Measurements from ENCODE around the gene IL10RA.
"Not testable (repeated sequence)": the region's sequence is repeated elsewhere in the genome, so short reads cannot be mapped to it uniquely, and the experiment has no call there.

IL10RA gene

DNA sequence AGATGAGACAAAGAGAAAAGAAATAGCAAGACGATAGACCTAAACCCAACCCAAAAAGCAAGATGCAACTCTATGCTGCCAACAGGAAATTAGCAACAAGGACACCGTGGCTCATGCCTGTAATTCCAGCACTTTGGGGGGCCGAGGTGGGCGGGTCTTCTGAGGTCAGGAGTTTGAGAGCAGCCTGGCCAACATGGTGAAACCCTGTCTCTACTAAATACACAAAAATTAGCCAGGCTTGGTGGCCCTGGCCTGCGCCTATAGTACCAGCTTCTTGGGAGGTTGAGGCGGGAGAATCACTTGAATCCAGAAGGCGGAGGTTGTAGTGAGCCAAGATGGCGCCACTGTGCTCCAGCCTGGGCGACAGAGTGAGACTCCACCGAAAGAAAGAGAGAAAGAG lies 24.3 kb upstream of the IL10RA start:
- no peak for DNase-seq (ENCODE audit: low read depth in 2 of 3, low spot score in 1 of 3)

- no peak for DNase-seq (ENCODE audit: low read depth in 2 of 3, low spot score in 1 of 3)
Measured at GRCh38 chr11:117962826-117963225, 23.4 kb upstream of the IL10RA start.

DNA sequence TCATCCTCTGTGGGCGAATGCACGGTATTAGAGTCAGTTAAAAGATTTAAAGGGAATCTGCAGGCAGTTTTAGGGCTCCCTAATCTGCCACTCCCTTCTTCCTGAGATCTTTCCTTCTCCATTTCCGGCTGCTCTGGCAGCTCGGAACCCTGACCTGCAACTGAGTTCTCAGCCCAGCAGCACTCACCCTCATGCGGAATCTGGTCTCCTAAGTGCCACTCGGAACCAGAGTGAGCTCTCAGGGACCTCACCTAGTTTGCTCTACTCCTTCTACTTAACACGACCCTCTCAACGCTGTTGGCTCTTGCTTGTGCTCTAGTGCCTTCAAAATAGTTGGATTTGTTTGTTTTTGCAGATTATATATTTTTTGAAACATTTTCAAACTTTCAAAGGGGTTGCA lies 19.3 kb upstream of the IL10RA start:
- DNase-seq (ENCODE audit: low read depth in 2 of 3, low spot score in 1 of 3) = no peak

GRCh38 chr11:117969160-117969991 lies 16.8 kb upstream of the IL10RA start:
- DNase-seq (ENCODE audit: low read depth in 2 of 3, low spot score in 1 of 3) = no peak

DNA sequence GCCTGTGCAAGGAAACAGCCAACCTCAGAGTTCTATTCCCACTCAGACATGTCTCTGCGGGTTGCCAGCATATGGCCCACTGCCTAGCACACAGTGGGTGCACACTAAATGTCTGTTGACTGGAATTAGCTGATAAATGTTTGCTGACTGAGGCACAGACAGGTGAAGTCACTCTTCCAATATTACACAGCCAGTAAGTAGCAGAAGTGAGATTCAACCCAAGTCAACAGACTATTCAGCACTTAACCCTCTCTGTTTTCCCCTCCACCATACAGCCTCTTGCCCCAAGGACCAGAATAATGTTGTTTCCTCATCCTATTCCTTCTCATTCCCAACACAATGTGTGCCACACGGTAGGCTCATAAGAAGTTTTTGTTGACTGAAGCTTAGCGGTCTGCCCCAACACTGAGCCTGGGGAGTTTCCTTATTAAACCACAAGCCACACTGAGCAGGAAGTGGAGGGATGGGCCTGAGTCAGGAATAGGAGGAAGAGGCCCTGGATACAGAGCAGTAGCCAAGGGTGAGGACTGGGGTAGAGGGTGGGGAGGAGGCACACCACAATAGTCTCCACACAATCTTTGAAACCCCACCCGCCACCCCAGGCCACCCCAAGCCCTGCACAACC lies 15.7 kb upstream of the IL10RA start:
- DNase-seq (ENCODE audit: low read depth in 2 of 3, low spot score in 1 of 3) = no peak

DNA sequence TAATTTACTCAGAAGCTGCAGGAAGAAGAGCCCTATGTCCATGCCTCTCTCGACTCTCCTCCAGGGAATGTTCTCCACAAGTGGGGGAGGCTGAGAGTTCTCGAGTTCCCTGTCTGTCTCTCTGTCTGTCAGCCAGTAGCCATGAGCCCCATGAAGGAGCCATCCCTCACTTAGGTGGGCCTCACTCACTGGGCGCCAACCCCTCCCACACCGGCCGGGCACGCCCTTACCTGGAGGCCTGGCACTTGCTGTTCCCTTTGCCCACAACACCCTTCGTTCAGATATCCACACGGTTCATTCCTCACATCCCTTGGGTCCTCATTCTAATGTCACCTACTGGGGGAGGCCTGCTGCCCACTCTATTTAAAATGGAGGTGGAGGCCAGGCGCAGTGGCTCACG lies 14.2 kb upstream of the IL10RA start:
- DNase-seq (ENCODE audit: low read depth in 2 of 3, low spot score in 1 of 3) = no peak

DNA sequence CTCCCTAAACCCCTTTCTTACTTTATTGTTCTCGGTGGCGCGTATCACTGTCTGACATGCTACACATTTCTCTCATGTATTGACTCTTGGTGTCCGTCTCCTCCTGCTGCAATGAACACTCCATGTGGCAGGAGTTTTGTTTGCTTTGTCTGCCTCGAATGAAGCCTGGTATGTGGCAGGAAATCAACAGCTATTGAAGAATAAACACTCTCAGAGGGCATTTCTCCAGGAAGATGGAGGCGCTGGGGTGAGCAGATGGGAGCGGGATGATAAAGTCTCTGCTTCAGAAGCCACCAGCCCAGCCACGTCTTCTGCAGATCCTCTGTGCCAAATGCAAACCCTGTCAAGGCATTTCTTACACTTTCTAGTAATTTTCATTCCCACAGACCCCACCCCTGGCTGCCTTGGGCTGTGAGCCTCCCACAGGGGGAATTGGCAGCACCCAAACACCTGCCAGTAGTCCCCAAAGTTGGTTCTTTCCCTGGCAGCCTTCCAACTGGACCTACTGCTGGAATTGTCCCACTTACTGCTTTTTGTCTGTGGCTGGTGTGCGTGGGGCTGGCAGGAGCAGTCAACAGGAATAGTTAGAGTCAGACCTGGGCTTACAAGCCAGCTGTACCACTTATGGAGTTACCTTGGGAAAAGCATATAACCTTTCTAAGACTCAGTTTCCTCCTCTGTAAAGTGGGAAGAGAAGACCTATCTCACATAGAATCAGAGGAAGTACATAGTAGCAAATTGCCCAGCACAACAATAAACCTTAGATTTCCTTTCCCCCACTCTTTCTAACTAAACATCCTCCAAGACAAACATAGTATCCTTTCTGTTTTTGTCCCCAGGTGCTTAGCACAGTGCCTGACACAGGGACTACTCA lies 13.3 kb upstream of the IL10RA start:
- no peak for DNase-seq (ENCODE audit: low read depth in 2 of 3, low spot score in 1 of 3)

DNA sequence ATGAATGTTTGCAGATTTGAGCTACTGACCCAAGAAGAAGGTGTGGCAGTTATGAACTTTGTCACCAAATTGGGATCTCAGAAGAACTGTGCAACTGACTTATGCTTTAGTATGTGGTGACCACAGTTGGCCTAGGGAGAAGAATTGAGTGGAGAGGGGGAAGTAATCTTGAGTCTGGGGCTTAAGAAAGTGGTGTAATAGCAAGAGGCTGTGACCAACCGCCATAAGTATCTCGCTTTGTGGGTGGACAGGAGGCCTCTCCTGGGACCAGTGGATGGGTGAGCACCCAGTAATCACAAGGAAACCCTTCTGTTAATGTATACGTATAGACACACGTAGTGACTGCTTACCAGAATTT lies 12.7 kb upstream of the IL10RA start:
- DNase-seq (ENCODE audit: low read depth in 2 of 3, low spot score in 1 of 3) = no peak

- no peak for DNase-seq (ENCODE audit: low read depth in 2 of 3, low spot score in 1 of 3)
Measured at GRCh38 chr11:117976445-117976844, 9.7 kb upstream of the IL10RA start.

DNA sequence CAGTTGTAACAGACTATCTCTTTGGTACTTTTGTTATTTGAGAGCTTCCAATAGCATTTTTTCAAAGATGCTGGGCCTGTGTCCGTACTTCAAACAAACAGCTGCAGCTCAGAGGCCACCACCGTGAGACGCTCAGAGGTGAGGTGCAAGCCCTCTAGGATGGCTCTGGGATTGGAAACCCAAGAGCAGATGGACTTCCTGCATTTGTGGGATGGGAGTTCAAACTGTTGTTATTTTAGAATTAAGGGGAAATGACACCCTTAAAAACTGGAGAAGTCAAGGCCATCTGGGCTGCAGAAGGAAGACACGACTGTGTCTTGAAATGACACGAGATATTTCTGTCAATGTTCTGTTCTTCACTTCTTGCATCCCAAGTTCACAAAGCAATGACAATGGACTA lies 9.2 kb upstream of the IL10RA start:
- no peak for DNase-seq (ENCODE audit: low read depth in 2 of 3, low spot score in 1 of 3)

GRCh38 chr11:117977612-117978264 lies 8.5 kb upstream of the IL10RA start:
- DNase-seq (ENCODE audit: low read depth in 2 of 3, low spot score in 1 of 3) = not testable (repeated sequence)

GRCh38 chr11:117978291-117978910 lies 7.8 kb upstream of the IL10RA start:
- DNase-seq (ENCODE audit: low read depth in 2 of 3, low spot score in 1 of 3) = not testable (repeated sequence)

DNA sequence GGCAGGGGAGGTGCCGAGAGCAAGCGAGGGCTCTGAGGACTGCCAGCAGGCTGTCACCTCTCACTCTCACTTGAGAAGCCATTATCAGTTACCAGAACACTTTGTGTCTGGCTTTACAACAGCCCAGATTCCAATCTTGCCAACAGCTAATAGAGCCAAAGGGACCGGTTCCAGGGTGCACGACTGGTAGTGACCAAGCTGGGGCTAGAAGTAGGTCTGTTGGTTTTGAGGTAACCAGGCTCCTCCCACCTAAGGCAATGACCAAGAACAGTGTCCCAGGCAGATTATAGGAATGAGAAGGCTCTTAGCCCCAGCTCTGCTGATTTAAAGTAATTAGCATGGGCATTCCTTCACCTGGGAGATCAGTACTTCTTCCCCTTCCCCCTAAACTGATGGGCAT lies 7.2 kb upstream of the IL10RA start:
- no peak for DNase-seq (ENCODE audit: low read depth in 2 of 3, low spot score in 1 of 3)

- DNase-seq (ENCODE audit: low read depth in 2 of 3, low spot score in 1 of 3) = no peak
Measured at GRCh38 chr11:117979481-117980211, 6.5 kb upstream of the IL10RA start.

- no peak for DNase-seq (ENCODE audit: low read depth in 2 of 3, low spot score in 1 of 3)
Measured at GRCh38 chr11:117980280-117980679, 5.9 kb upstream of the IL10RA start.

DNA sequence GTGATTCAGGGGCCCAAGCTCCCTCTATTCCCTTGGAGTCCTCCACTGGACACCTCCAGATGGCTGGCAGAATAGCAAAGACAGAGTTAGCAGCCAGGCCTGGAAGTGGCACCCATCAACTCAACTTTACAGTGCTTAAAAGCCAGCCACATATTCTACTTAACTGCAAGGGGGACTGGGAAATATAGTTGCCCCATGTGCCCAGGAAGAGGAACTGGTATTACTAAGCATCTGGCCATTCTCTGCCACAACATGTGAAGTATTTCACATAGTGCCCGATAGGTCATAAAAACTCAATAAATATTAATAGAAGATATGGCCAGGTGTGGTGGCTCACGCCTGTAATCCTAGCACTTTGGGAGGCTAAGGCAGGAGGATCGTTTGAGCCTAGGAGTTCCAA lies 5.5 kb upstream of the IL10RA start:
- no peak for DNase-seq (ENCODE audit: low read depth in 2 of 3, low spot score in 1 of 3)

DNA sequence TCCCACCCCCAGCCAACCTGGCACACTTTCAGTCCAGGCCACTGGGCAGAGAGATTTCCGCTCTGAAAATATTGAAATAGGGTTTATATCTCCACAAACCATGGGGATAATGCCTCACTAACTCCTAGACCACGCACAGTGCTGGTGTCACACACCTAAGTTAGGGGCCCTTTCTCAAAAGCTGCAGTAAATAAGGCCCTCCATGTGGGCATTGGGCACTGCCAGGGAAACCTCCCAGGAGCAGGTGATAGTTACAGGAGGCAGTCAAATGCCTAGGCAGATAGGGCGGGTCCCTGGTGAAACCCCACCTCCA lies 3.1 kb upstream of the IL10RA start:
- DNase-seq (ENCODE audit: low read depth in 2 of 3, low spot score in 1 of 3) = no peak

DNA sequence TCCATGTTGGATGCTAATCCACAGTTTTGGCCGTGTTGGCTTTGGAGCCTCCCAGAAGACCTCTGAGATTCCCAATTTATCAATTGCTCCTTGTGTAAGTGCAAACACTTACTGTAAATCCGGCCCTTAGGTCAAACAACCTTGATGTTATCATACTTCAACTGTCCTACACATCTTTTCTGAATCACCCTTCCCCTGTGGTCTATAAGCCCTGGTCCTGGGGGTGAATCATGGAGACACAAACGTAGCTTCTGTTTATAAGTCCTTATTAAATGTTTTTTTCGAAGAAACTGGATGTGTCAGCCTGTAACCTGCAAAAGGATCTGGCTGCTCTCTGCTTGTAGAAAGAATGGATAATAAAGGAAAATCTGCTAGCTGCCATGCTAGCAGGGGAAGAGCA lies 1.7 kb upstream of the IL10RA start:
- DNase-seq (ENCODE audit: low read depth in 2 of 3, low spot score in 1 of 3) = no peak

DNA sequence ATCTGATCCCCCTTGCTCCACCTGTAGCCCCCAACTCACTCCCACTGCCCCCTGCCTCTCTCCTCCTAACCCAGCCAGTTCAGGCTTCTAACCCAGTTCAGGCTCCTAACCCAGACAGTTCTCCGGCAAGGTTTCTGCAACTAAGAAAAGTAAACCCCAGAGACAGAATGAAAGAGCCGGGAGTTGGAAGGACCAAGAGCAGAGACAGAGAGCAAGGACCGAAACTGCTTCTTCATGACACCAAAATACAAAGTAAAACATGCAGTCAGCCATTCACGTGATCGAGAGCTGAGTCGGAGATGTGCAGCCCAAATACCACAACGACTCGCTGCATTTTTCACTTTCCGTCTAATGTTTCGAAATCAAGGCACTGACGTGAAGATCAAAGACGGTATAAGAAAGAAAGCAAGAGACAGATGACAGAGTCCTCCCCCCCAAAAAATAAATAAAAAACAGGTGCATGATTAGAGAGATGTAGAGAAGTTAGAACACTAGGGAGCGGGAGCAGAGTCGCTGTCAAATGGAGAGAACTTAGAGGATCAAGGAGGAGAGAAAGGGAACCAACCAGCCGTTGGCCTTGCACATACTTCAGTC lies 884 bp downstream of the IL10RA start:
- DNase-seq (ENCODE audit: low read depth in 2 of 3, low spot score in 1 of 3) = peak; percentile 60 to 69 (median 64)

All from stimulated activated CD4-positive, alpha-beta T cell treated with anti-CD3 and anti-CD28 coated beads, Interleukin-12 subunit alpha, Interleukin-12 subunit beta, amount 100 ng/mL, for 48 hours (primary cell).